Natural killer cell (primary cell): Measurements from ENCODE around the gene GJD4. TPM values are rescaled to one million over a fixed set of nuclear protein-coding genes. Genes with fewer than 3 reads are reported as not detected.

Experiments
- ATAC-seq, 3 donors: fragments of 150-1000 bp in 2 of 3; fragments of 200-7000 bp in 1 of 3; cut with Tn5 transposase; 1 replicate in 1 of 3; 2 replicates in 2 of 3; pipeline ENCODE4 v1.10.0; 2021; ENCODE audit warnings: mild to moderate bottlenecking in 2 of 3, moderate library complexity in 2 of 3
- DNase-seq, 2 donors: peaks; one replicate each; pipeline versions ENCODE4 v3.0.0 to v3.0.0-alpha.2; 2013 to 2021; ENCODE audit warnings: mixed read lengths in 1 of 2
- H3K27ac ChIP-seq: one replicate; pipeline ENCODE4 v1.5.1; 2013; ENCODE audit warnings: mild to moderate bottlenecking, low read length
- H3K27me3 ChIP-seq: one replicate; pipeline ENCODE4 v1.6.1; 2013; ENCODE audit warnings: low read length; ENCODE audit not compliant: control insufficient read depth, insufficient read depth
- H3K36me3 ChIP-seq: one replicate; pipeline ENCODE4 v1.6.1; 2013; ENCODE audit warnings: low read length; ENCODE audit not compliant: control insufficient read depth, insufficient read depth
- H3K4me1 ChIP-seq: one replicate; pipeline ENCODE4 v1.6.1; 2013; ENCODE audit warnings: low read length; ENCODE audit not compliant: control insufficient read depth, insufficient read depth
- H3K4me3 ChIP-seq: one replicate; pipeline ENCODE4 v1.5.1; 2013; ENCODE audit warnings: low read length
- H3K9me3 ChIP-seq: one replicate; pipeline ENCODE4 v1.6.1; 2013; ENCODE audit warnings: low read length; ENCODE audit not compliant: control insufficient read depth, insufficient read depth
- H3K27ac Mint-ChIP-seq, 2 donors: one replicate each; pipeline ENCODE4 v1.8.0; 2022; ENCODE audit warnings: mild to moderate bottlenecking in 2 of 2, mixed read lengths in 2 of 2, moderate library complexity in 1 of 2
- H3K27me3 Mint-ChIP-seq, 2 donors: one replicate each; pipeline ENCODE4 v1.8.0; 2022; ENCODE audit warnings: low read depth in 2 of 2, mixed read lengths in 2 of 2
- H3K36me3 Mint-ChIP-seq: one replicate; pipeline ENCODE4 v1.8.0; 2022; ENCODE audit warnings: mixed read lengths
- H3K4me1 Mint-ChIP-seq, 2 donors: one replicate each; pipeline ENCODE4 v1.8.0; 2022; ENCODE audit warnings: mixed read lengths in 2 of 2
- H3K4me3 Mint-ChIP-seq: one replicate; pipeline ENCODE4 v1.8.0; 2022; ENCODE audit warnings: mild to moderate bottlenecking, moderate library complexity, mixed read lengths
- H3K9me3 Mint-ChIP-seq, 2 donors: one replicate each; pipeline ENCODE4 v1.8.0; 2022; ENCODE audit warnings: mixed read lengths in 2 of 2
- WGBS: methylation state at CpG from one replicate; pipeline ENCODE4 v1.1.7; 2013; ENCODE audit warnings: missing lambda C conversion rate; ENCODE audit not compliant: insufficient coverage; 5-methylcytosine and 5-hydroxymethylcytosine counted together
- intact Hi-C: fragments of 100-400 bp; cut with micrococcal nuclease; formaldehyde crosslinking; loops from one replicate; pipeline ENCODE4 v1.14.2; 2022
- total RNA-seq, 4 donors: library from RNA; stranded (reverse); fragments of 120-200 nt in 1 of 4; gene quantifications; one replicate each; pipeline versions ENCODE4 v1.2.3 to v1.2.4, GENCODE V29; 2013 to 2022
- TF ChIP-seq, protein P1 (sequence below): fragments of 200-600 bp; IDR thresholded peaks from one replicate; pipeline ENCODE4 v1.8.0; 2022; ENCODE audit warnings: antibody characterized with exemption

Gene GJD4
- total RNA-seq, 3 donors from 2014 or later (not counting 1 experiment from before 2014, with no cell fraction given), result not detected

DNA sequence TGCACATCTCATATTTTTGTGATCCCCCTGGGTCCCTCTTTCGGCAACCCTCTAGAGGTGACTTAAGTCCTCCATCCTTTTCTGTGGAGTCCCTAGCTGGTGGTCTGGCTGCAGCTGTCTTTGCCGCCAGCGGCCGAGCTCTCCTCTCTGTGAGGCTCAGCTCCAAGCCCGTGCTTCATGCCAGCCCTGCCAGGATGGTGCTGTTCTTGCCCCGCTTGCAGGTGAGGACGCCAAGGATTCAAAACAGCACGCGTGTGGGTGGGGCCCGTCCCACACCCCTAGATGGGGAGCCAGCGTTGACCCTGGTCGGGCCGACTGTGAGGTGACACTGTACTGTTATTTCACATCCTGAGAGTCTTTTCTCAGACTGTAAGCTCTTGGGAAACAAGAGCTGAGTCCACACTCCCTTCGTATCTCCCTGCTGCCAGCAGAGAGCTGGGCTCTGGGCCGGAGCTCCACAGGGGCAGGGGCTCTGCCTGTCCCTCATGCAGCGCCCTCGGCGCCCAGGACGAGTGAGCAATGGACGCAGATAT lies 36.6 kb upstream of the GJD4 start:
- no peaks in the 10 kb centered on the region for H3K36me3 Mint-ChIP-seq
- no peak overlapping the region for H3K27ac Mint-ChIP-seq
- Histone ChIP-seq H3K27me3 (no peaks in the 10 kb centered on the region), H3K4me3 (no peak overlapping the region), H3K27ac (no peak overlapping the region), H3K9me3 (no peaks in the 10 kb centered on the region), H3K4me1 (peaks cover 8% of the 10 kb centered on the region), H3K36me3 (peaks cover 37% of the 10 kb centered on the region)
- H3K4me3 Mint-ChIP-seq, result no peak overlapping the region
- H3K4me1 Mint-ChIP-seq, result peaks cover 0 to 13% of the 10 kb centered on the region in 2 donors
- TF ChIP-seq, protein P1, sequence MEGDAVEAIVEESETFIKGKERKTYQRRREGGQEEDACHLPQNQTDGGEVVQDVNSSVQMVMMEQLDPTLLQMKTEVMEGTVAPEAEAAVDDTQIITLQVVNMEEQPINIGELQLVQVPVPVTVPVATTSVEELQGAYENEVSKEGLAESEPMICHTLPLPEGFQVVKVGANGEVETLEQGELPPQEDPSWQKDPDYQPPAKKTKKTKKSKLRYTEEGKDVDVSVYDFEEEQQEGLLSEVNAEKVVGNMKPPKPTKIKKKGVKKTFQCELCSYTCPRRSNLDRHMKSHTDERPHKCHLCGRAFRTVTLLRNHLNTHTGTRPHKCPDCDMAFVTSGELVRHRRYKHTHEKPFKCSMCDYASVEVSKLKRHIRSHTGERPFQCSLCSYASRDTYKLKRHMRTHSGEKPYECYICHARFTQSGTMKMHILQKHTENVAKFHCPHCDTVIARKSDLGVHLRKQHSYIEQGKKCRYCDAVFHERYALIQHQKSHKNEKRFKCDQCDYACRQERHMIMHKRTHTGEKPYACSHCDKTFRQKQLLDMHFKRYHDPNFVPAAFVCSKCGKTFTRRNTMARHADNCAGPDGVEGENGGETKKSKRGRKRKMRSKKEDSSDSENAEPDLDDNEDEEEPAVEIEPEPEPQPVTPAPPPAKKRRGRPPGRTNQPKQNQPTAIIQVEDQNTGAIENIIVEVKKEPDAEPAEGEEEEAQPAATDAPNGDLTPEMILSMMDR, result no peak
- 94% methylated on average over 20 of the region's 20 CpGs for WGBS
- intact Hi-C loops, result no loop called here
- H3K27me3 Mint-ChIP-seq, result no peaks in the 10 kb centered on the region
- DNase-seq, result no peak
- ATAC-seq, result peak in 1 of 3 donors; percentile 25
- H3K9me3 Mint-ChIP-seq, result no peaks in the 10 kb centered on the region

DNA sequence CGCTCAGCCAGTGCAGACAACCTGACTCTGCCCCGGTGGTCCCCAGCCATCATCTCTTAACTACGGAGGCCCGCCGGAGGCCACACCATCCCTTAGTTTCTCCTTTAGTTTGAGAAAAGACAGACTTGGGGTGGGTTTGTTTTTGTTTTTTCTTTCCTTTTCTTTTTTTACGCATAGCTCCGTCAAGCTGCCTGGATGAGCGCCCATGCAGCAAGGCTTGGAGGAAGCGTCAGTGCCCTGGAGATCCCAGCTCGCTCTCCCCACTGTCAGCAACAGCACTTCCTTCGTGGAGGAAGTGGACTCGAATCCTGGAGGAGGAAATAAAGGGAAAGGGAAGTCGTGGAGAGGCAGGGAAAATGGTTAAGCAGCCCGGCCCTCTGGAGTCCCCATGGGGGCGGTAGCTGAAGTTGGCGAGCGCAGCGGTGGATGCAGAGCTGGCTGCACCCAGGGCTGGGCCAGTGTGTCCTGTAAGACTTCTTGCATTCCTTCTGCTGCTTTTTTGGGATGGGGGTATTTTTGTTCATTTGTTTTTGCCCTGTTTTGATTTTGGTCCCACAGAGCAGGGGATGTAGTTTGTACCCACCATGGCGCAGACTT lies 35.9 kb upstream of the GJD4 start:
- H3K4me3 Mint-ChIP-seq, result no peak overlapping the region
- intact Hi-C loops, result no loop called here
- peaks cover 37% of the 10 kb centered on the region for H3K36me3 ChIP-seq

DNA sequence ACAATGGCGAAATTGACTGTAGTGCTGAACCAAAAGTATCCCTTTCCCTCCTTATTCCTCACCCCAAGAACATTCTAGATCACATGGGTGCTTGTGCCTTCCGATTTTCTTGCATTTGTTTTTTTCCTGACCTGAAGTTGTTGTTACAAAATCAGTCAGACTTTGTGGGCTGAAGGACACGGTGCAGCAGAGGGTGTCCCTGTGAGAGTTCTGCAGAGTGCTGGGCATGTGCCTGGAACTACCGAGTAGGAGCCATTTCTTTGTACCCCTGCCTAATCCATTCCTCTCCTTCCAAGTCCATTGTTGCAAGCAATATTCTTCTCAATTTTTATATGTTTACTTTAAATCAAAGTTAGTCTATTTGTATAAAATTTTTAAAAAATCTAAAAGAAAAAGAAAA lies 35.3 kb upstream of the GJD4 start:
- no peak overlapping the region for H3K27ac Mint-ChIP-seq
- H3K27ac ChIP-seq, result no peak overlapping the region
- intact Hi-C loops, result no loop called here
- WGBS, result 96% methylated on average over 4 of the region's 4 CpGs
- H3K4me1 ChIP-seq, result peaks cover under 1% of the 10 kb centered on the region
- no peaks in the 10 kb centered on the region for H3K27me3 ChIP-seq
- no peaks in the 10 kb centered on the region for H3K27me3 Mint-ChIP-seq
- TF ChIP-seq, protein P1, result no peak
- H3K4me1 Mint-ChIP-seq, result peaks cover 0 to 4% of the 10 kb centered on the region in 2 donors
- no peaks in the 10 kb centered on the region for H3K9me3 Mint-ChIP-seq
- H3K9me3 ChIP-seq, result no peaks in the 10 kb centered on the region
- H3K4me3 Mint-ChIP-seq, result no peak overlapping the region
- H3K36me3 ChIP-seq, result peaks cover 41% of the 10 kb centered on the region
- DNase-seq (no peak), ATAC-seq (no peak)
- H3K36me3 Mint-ChIP-seq, result no peaks in the 10 kb centered on the region
- H3K4me3 ChIP-seq, result no peak overlapping the region

More for the DNA sequence above, 35.9 kb upstream of the GJD4 start:
- no peaks in the 10 kb centered on the region for H3K9me3 Mint-ChIP-seq
- H3K4me1 ChIP-seq, result peaks cover 7% of the 10 kb centered on the region
- H3K27me3 Mint-ChIP-seq, result no peaks in the 10 kb centered on the region
- no peak overlapping the region for H3K27ac Mint-ChIP-seq
- no peak overlapping the region for H3K27ac ChIP-seq
- H3K36me3 Mint-ChIP-seq, result no peaks in the 10 kb centered on the region
- H3K4me3 ChIP-seq, result no peak overlapping the region
- DNase-seq, result no peak
- ATAC-seq, result no peak
- no peaks in the 10 kb centered on the region for H3K27me3 ChIP-seq
- TF ChIP-seq, protein P1, result no peak
- WGBS, result 89% methylated on average over 19 of the region's 19 CpGs
- no peaks in the 10 kb centered on the region for H3K9me3 ChIP-seq
- H3K4me1 Mint-ChIP-seq, result peaks cover 0 to 10% of the 10 kb centered on the region in 2 donors

DNA sequence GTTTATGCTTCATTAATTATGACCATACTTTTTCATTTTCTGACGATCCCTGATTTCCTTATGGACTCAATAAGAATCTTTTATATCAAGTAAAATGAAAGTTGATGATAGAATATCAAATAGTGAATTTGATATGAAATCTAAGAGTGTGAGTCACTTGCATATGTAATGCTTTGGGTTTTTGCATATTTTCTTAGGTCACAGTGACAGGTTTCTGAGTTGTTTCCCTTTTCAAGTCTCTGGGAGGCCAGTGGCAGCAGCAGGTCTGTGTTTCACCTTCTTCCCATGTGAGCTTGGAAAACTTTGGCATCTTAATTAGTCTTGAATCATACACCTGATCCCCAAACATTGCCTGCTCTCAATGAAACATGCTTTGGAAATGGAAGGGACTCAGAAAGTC lies 34.7 kb upstream of the GJD4 start:
- H3K36me3 Mint-ChIP-seq, result no peaks in the 10 kb centered on the region
- intact Hi-C loops, result no loop called here

More for the DNA sequence above, 34.7 kb upstream of the GJD4 start:
- Mint-ChIP-seq H3K4me3 (no peak overlapping the region), H3K4me1 (no peaks in the 10 kb centered on the region), H3K27ac (no peak overlapping the region), H3K9me3 (no peaks in the 10 kb centered on the region), H3K27me3 (no peaks in the 10 kb centered on the region)
- Histone ChIP-seq H3K27ac (no peak overlapping the region), H3K9me3 (no peaks in the 10 kb centered on the region), H3K4me3 (no peak overlapping the region), H3K36me3 (peaks cover 43% of the 10 kb centered on the region), H3K4me1 (no peaks in the 10 kb centered on the region), H3K27me3 (no peaks in the 10 kb centered on the region)
- ATAC-seq, result no peak
- WGBS, result no CpG with 5 or more reads among the region's 1 CpG
- DNase-seq, result no peak
- TF ChIP-seq, protein P1, result no peak
